ENCODE data around the gene MOB2.

Gene MOB2

GRCh38 chr11:1469911-1470680 lies 16.5 kb downstream of the MOB2 start:
- DNase-seq, result no peak

GRCh38 chr11:1469287-1469910 lies 17.2 kb downstream of the MOB2 start:
- DNase-seq, result no peak

- no peak for DNase-seq
Observed at GRCh38 chr11:1468473-1469066, 18.0 kb downstream of the MOB2 start.

- DNase-seq, result no peak
Observed at GRCh38 chr11:1468002-1468401, 18.6 kb downstream of the MOB2 start.

GRCh38 chr11:1467270-1467669 lies 19.3 kb downstream of the MOB2 start:
- DNase-seq, result no peak

GRCh38 chr11:1466784-1467183 lies 19.8 kb downstream of the MOB2 start:
- no peak for DNase-seq

- DNase-seq, result no peak
Observed at GRCh38 chr11:1463056-1463455, 23.5 kb downstream of the MOB2 start.

GRCh38 chr11:1462698-1462975 lies 23.9 kb downstream of the MOB2 start:
- no peak for DNase-seq

GRCh38 chr11:1461826-1462697 lies 24.5 kb downstream of the MOB2 start:
- no peak for DNase-seq

- DNase-seq, result no peak
Observed at GRCh38 chr11:1460986-1461825, 25.4 kb downstream of the MOB2 start.

- DNase-seq, result no peak
Observed at GRCh38 chr11:1460396-1460985, 26.1 kb downstream of the MOB2 start.

GRCh38 chr11:1459764-1460395 lies 26.7 kb downstream of the MOB2 start:
- no peak for DNase-seq

GRCh38 chr11:1459219-1459575 lies 27.4 kb downstream of the MOB2 start:
- no peak for DNase-seq

GRCh38 chr11:1458340-1459218 lies 28.0 kb downstream of the MOB2 start:
- no peak for DNase-seq

- no peak for DNase-seq
Observed at GRCh38 chr11:1457856-1458255, 28.7 kb downstream of the MOB2 start.

- no peak for DNase-seq
Observed at GRCh38 chr11:1457326-1457680, 29.3 kb downstream of the MOB2 start.

GRCh38 chr11:1456596-1457325 lies 29.8 kb downstream of the MOB2 start:
- DNase-seq, result no peak

GRCh38 chr11:1456176-1456575 lies 30.4 kb downstream of the MOB2 start:
- no peak for DNase-seq

GRCh38 chr11:1455763-1456060 lies 30.9 kb downstream of the MOB2 start:
- DNase-seq, result no peak

- no peak for DNase-seq
Observed at GRCh38 chr11:1455032-1455762, 31.4 kb downstream of the MOB2 start.
